Measurements from ENCODE around the gene CSNK1E.

DNA sequence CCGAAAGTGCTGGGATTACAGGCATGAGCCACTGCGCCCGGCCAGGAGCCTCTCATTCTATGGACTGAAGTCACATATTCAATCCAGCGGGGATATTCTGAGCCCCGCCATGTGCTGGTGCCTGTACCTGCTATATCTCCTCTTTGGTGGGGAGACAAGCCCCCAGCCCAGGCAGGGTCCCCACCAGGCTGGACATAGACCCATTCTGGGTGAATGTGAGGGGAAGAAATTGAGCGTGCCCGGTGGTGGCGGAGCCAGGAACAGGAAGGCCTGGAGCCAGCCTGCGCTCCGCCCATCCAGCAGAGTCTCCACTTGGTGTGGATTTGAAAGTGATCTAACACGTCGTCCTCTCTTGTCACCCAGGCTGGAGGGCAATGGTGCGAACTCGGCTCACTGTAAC is 38.0 kb upstream of the CSNK1E start:
- TF ChIP-seq, protein P1, sequence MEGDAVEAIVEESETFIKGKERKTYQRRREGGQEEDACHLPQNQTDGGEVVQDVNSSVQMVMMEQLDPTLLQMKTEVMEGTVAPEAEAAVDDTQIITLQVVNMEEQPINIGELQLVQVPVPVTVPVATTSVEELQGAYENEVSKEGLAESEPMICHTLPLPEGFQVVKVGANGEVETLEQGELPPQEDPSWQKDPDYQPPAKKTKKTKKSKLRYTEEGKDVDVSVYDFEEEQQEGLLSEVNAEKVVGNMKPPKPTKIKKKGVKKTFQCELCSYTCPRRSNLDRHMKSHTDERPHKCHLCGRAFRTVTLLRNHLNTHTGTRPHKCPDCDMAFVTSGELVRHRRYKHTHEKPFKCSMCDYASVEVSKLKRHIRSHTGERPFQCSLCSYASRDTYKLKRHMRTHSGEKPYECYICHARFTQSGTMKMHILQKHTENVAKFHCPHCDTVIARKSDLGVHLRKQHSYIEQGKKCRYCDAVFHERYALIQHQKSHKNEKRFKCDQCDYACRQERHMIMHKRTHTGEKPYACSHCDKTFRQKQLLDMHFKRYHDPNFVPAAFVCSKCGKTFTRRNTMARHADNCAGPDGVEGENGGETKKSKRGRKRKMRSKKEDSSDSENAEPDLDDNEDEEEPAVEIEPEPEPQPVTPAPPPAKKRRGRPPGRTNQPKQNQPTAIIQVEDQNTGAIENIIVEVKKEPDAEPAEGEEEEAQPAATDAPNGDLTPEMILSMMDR (IDR thresholded peaks at IDR 0.05) = no peak
- no peak for TF ChIP-seq POLR2AphosphoS5 (IDR thresholded peaks at IDR 0.05)
